ENCODE results near the gene UGT2B7.
A peak's percentile ranks its signal among the peaks of the same experiment; 100 is the strongest.

The UGT2B7 gene

GRCh38 chr4:69124941-69125340, 28.7 kb downstream of the UGT2B7 start:
- in situ Hi-C loops (cut with HindIII; ENCODE audit: low pct_ligation_motif_present, low pct_unique_long_range_greater_than_20kb, low sequenced_read_pairs), result no loop called here
- no peak for DNase-seq

- in situ Hi-C loops (cut with HindIII; ENCODE audit: low pct_ligation_motif_present, low pct_unique_long_range_greater_than_20kb, low sequenced_read_pairs), result no loop called here
- no peak for DNase-seq
Measured at GRCh38 chr4:69126024-69126423, 29.8 kb downstream of the UGT2B7 start.

GRCh38 chr4:69133993-69134392, 37.7 kb downstream of the UGT2B7 start:
- in situ Hi-C loops (cut with HindIII; ENCODE audit: low pct_ligation_motif_present, low pct_unique_long_range_greater_than_20kb, low sequenced_read_pairs), result no loop called here
- no peak for DNase-seq

- no peak for DNase-seq
- in situ Hi-C loops (cut with HindIII; ENCODE audit: low pct_ligation_motif_present, low pct_unique_long_range_greater_than_20kb, low sequenced_read_pairs), result no loop called here
Measured at GRCh38 chr4:69134471-69134870, 38.2 kb downstream of the UGT2B7 start.

- DNase-seq, result no peak
- in situ Hi-C loops (cut with HindIII; ENCODE audit: low pct_ligation_motif_present, low pct_unique_long_range_greater_than_20kb, low sequenced_read_pairs), result no loop called here
Measured at GRCh38 chr4:69141320-69141719, 45.0 kb downstream of the UGT2B7 start.

GRCh38 chr4:69147334-69147733, 51.1 kb downstream of the UGT2B7 start:
- DNase-seq, result no peak
- in situ Hi-C loops (cut with HindIII; ENCODE audit: low pct_ligation_motif_present, low pct_unique_long_range_greater_than_20kb, low sequenced_read_pairs), result no loop called here

- in situ Hi-C loops (cut with HindIII; ENCODE audit: low pct_ligation_motif_present, low pct_unique_long_range_greater_than_20kb, low sequenced_read_pairs), result no loop called here
- DNase-seq, result no peak
Measured at GRCh38 chr4:69154021-69154420, 57.7 kb downstream of the UGT2B7 start.

GRCh38 chr4:69156913-69157312, 60.6 kb downstream of the UGT2B7 start:
- in situ Hi-C loops (cut with HindIII; ENCODE audit: low pct_ligation_motif_present, low pct_unique_long_range_greater_than_20kb, low sequenced_read_pairs), result no loop called here
- DNase-seq, result peak; percentile 16

Data from ACHN (cell line).